Activated CD4-positive, alpha-beta T cell treated with anti-CD3 and anti-CD28 coated beads, Interleukin-2, amount 10 ng/mL, durations not matched to agents 24 days and 14 days (primary cell): Measurements from ENCODE around the gene LRGUK. TPM values are rescaled to one million over a fixed set of nuclear protein-coding genes. Genes with fewer than 3 reads are reported as not detected.
"Not testable (repeated sequence)": the region's sequence is repeated elsewhere in the genome, so short reads cannot be mapped to it uniquely, and the experiment has no call there.

Source experiments
- DNase-seq: peaks from one replicate; pipeline ENCODE4 v3.0.0; 2022
- H3K27ac Mint-ChIP-seq: one replicate; pipeline ENCODE4 v1.8.0; 2022; ENCODE audit warnings: mild to moderate bottlenecking, mixed read lengths
- H3K27me3 Mint-ChIP-seq: one replicate; pipeline ENCODE4 v1.8.0; 2022; ENCODE audit warnings: mixed read lengths
- H3K36me3 Mint-ChIP-seq: one replicate; pipeline ENCODE4 v1.8.0; 2022; ENCODE audit warnings: low read depth, mild to moderate bottlenecking, mixed read lengths
- H3K4me1 Mint-ChIP-seq: one replicate; pipeline ENCODE4 v1.8.0; 2021; ENCODE audit warnings: mixed read lengths
- H3K4me3 Mint-ChIP-seq: one replicate; pipeline ENCODE4 v1.8.0; 2022; ENCODE audit warnings: mild to moderate bottlenecking, moderate library complexity, mixed read lengths
- H3K9me3 Mint-ChIP-seq: one replicate; pipeline ENCODE4 v1.8.0; 2021; ENCODE audit warnings: mixed read lengths
- intact Hi-C: fragments of 100-400 bp; cut with micrococcal nuclease; formaldehyde crosslinking; loops from one replicate; pipeline ENCODE4 v1.15.1; 2023
- total RNA-seq: library from RNA; stranded (reverse); gene quantifications from 2 replicates; pipeline ENCODE4 v1.2.3, GENCODE V29; 2022

The LRGUK gene
- total RNA-seq, 1 donor from 2014 or later: 0.16 TPM

- peak; percentile 17 for DNase-seq
- H3K27ac Mint-ChIP-seq: no peak overlapping the region
- no peak overlapping the region for H3K4me3 Mint-ChIP-seq
- peaks cover 25% of the 10 kb centered on the region for H3K27me3 Mint-ChIP-seq
- H3K9me3 Mint-ChIP-seq: no peaks in the 10 kb centered on the region
- H3K36me3 Mint-ChIP-seq: no peaks in the 10 kb centered on the region
- H3K4me1 Mint-ChIP-seq: no peaks in the 10 kb centered on the region
- intact Hi-C loops: no loop called here
Observed at GRCh38 chr7:134276951-134277350, 149.8 kb downstream of the LRGUK start.

- intact Hi-C loops: no loop called here
- Mint-ChIP-seq H3K27me3 (peaks cover 16% of the 10 kb centered on the region), H3K9me3 (no peaks in the 10 kb centered on the region), H3K4me1 (no peaks in the 10 kb centered on the region), H3K4me3 (no peak overlapping the region), H3K36me3 (no peaks in the 10 kb centered on the region), H3K27ac (no peak overlapping the region)
- no peak for DNase-seq
Observed at GRCh38 chr7:134278502-134279153, 151.5 kb downstream of the LRGUK start.

- DNase-seq: peak; percentile 24
- intact Hi-C loops: no loop called here
- Mint-ChIP-seq H3K4me1 (no peaks in the 10 kb centered on the region), H3K9me3 (no peaks in the 10 kb centered on the region), H3K4me3 (no peak overlapping the region), H3K27ac (no peak overlapping the region), H3K27me3 (peaks cover 18% of the 10 kb centered on the region), H3K36me3 (no peaks in the 10 kb centered on the region)
Observed at GRCh38 chr7:134279336-134279735, 152.2 kb downstream of the LRGUK start.

- no peak overlapping the region for H3K27ac Mint-ChIP-seq
- no peaks in the 10 kb centered on the region for H3K36me3 Mint-ChIP-seq
- no peak for DNase-seq
- H3K9me3 Mint-ChIP-seq: no peaks in the 10 kb centered on the region
- no peak overlapping the region for H3K4me3 Mint-ChIP-seq
- intact Hi-C loops: no loop called here
- no peaks in the 10 kb centered on the region for H3K4me1 Mint-ChIP-seq
- peaks cover 17% of the 10 kb centered on the region for H3K27me3 Mint-ChIP-seq
Observed at GRCh38 chr7:134279898-134280297, 152.8 kb downstream of the LRGUK start.

GRCh38 chr7:134280508-134280907, 153.4 kb downstream of the LRGUK start:
- DNase-seq: no peak
- H3K4me3 Mint-ChIP-seq: no peak overlapping the region
- H3K36me3 Mint-ChIP-seq: no peaks in the 10 kb centered on the region
- peaks cover 15% of the 10 kb centered on the region for H3K27me3 Mint-ChIP-seq
- H3K9me3 Mint-ChIP-seq: no peaks in the 10 kb centered on the region
- H3K27ac Mint-ChIP-seq: no peak overlapping the region
- H3K4me1 Mint-ChIP-seq: no peaks in the 10 kb centered on the region
- intact Hi-C loops: no loop called here

- intact Hi-C loops: no loop called here
- Mint-ChIP-seq H3K27me3 (peaks cover 11% of the 10 kb centered on the region), H3K4me1 (no peaks in the 10 kb centered on the region), H3K27ac (no peak overlapping the region), H3K4me3 (no peak overlapping the region), H3K9me3 (no peaks in the 10 kb centered on the region), H3K36me3 (no peaks in the 10 kb centered on the region)
- no peak for DNase-seq
Observed at GRCh38 chr7:134284011-134284410, 156.9 kb downstream of the LRGUK start.

GRCh38 chr7:134284952-134285351, 157.8 kb downstream of the LRGUK start:
- no peak overlapping the region for H3K27ac Mint-ChIP-seq
- no peaks in the 10 kb centered on the region for H3K4me1 Mint-ChIP-seq
- DNase-seq: peak; percentile 38
- peaks cover 7% of the 10 kb centered on the region for H3K27me3 Mint-ChIP-seq
- no peak overlapping the region for H3K4me3 Mint-ChIP-seq
- no peaks in the 10 kb centered on the region for H3K9me3 Mint-ChIP-seq
- no peaks in the 10 kb centered on the region for H3K36me3 Mint-ChIP-seq
- intact Hi-C loops: no loop called here

GRCh38 chr7:134287916-134288659, 160.9 kb downstream of the LRGUK start:
- no peaks in the 10 kb centered on the region for H3K36me3 Mint-ChIP-seq
- no peaks in the 10 kb centered on the region for H3K4me1 Mint-ChIP-seq
- no peak for DNase-seq
- no peaks in the 10 kb centered on the region for H3K9me3 Mint-ChIP-seq
- no peak overlapping the region for H3K27ac Mint-ChIP-seq
- intact Hi-C loops: no loop called here
- H3K4me3 Mint-ChIP-seq: no peak overlapping the region
- peaks cover 7% of the 10 kb centered on the region for H3K27me3 Mint-ChIP-seq

GRCh38 chr7:134289423-134289822, 162.3 kb downstream of the LRGUK start:
- peaks cover 5% of the 10 kb centered on the region for H3K27me3 Mint-ChIP-seq

GRCh38 chr7:134289841-134290240, 162.7 kb downstream of the LRGUK start:
- intact Hi-C loops: no loop called here
- no peaks in the 10 kb centered on the region for H3K4me1 Mint-ChIP-seq
- H3K36me3 Mint-ChIP-seq: peaks cover 11% of the 10 kb centered on the region
- H3K4me3 Mint-ChIP-seq: no peak overlapping the region
- no peaks in the 10 kb centered on the region for H3K9me3 Mint-ChIP-seq
- peak; percentile 19 for DNase-seq
- peaks cover 5% of the 10 kb centered on the region for H3K27me3 Mint-ChIP-seq
- no peak overlapping the region for H3K27ac Mint-ChIP-seq

More at GRCh38 chr7:134289423-134289822, 162.3 kb downstream of the LRGUK start:
- DNase-seq: peak; percentile 18
- Mint-ChIP-seq H3K4me1 (no peaks in the 10 kb centered on the region), H3K36me3 (peaks cover 7% of the 10 kb centered on the region), H3K4me3 (no peak overlapping the region), H3K27ac (no peak overlapping the region), H3K9me3 (no peaks in the 10 kb centered on the region)
- intact Hi-C loops: no loop called here

- Mint-ChIP-seq H3K27me3 (peaks cover 5% of the 10 kb centered on the region), H3K4me3 (no peak overlapping the region), H3K36me3 (peaks cover 12% of the 10 kb centered on the region), H3K27ac (no peak overlapping the region), H3K4me1 (no peaks in the 10 kb centered on the region), H3K9me3 (no peaks in the 10 kb centered on the region)
- intact Hi-C loops: no loop called here
- DNase-seq: peak; percentile 11
Observed at GRCh38 chr7:134290286-134290685, 163.1 kb downstream of the LRGUK start.

GRCh38 chr7:134293002-134293740, 166.0 kb downstream of the LRGUK start:
- no peaks in the 10 kb centered on the region for H3K27me3 Mint-ChIP-seq
- peaks cover 21% of the 10 kb centered on the region for H3K36me3 Mint-ChIP-seq
- intact Hi-C loops: no loop called here
- no peak overlapping the region for H3K27ac Mint-ChIP-seq
- DNase-seq: peak; percentile 45
- H3K9me3 Mint-ChIP-seq: no peaks in the 10 kb centered on the region
- no peak overlapping the region for H3K4me3 Mint-ChIP-seq
- H3K4me1 Mint-ChIP-seq: no peaks in the 10 kb centered on the region

- H3K4me1 Mint-ChIP-seq, H3K27ac Mint-ChIP-seq, H3K27me3 Mint-ChIP-seq, H3K9me3 Mint-ChIP-seq, H3K4me3 Mint-ChIP-seq, intact Hi-C loops: not testable (repeated sequence)
- H3K36me3 Mint-ChIP-seq: peaks cover 30% of the 10 kb centered on the region
- DNase-seq: peak; percentile 17
Observed at GRCh38 chr7:134295982-134296381, 168.8 kb downstream of the LRGUK start.

GRCh38 chr7:134297489-134297888, 170.3 kb downstream of the LRGUK start:
- Mint-ChIP-seq H3K36me3 (peaks cover 33% of the 10 kb centered on the region), H3K27me3 (no peaks in the 10 kb centered on the region), H3K4me3 (no peak overlapping the region), H3K4me1 (no peaks in the 10 kb centered on the region), H3K9me3 (no peaks in the 10 kb centered on the region), H3K27ac (no peak overlapping the region)
- DNase-seq: no peak
- intact Hi-C loops: no loop called here
